ENCODE data around the gene IKZF2. TPM values are rescaled to one million over a fixed set of nuclear protein-coding genes. Genes with fewer than 3 reads are reported as not detected.

Gene IKZF2
- total and polyA plus RNA-seq, 2 of the 4 experiments (the other 2 are of a cell fraction), result 2.1 to 25.5 TPM

DNA sequence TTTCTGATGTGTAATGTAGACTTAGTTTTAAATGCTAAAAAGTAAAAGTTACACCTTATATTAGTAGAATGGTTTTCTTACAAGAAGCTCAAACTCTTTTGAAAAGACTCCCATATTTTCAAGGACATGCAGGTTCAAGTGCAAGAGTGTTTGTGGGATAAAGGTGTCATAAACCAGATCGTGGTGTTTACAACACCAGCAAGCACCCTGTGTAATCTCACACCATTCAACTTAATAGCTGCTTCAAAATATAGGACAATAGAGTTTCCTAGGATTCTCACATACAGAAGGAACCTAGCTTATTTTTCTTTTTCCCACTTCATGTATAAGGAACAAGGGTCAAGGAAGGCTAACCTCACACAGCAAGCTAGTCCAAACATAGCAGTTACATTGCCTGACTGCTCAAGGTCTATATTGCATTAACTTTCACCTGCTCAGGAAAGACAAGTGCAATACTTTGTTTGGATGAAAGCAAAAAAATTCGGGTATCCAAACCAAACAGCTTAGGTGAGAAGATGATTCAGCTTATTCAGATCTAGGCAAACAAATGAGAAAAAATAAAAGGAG lies 172.3 kb downstream of the IKZF2 start:
- no peak overlapping the region for H2AFZ ChIP-seq (replicated peaks; ENCODE audit: low read length, poor library complexity)
- H3K79me1 ChIP-seq (ENCODE audit: low read depth in 1 of 2, low read length in 2 of 2), result no peaks in the 10 kb centered on the region
- CTCF ChIA-PET, result interaction anchor here (0.6 kb wide), 1 partner anchor 266 kb away, joined by 3 read pairs; no protein-coding TSS in a partner anchor
- no peak overlapping the region for H3K4ac ChIP-seq (ENCODE audit: low read depth, low read length)
- no peak overlapping the region for H3K23ac ChIP-seq (ENCODE audit: low read depth, low read length)
- H2BK5ac ChIP-seq (ENCODE audit: low read depth, low read length, poor library complexity, severe bottlenecking), result no peak overlapping the region
- no peak overlapping the region for H3K27ac ChIP-seq (ENCODE audit: insufficient read depth, low read length)
- H3K4me2 ChIP-seq (ENCODE audit: low read depth, low read length), result no peak overlapping the region
- H2BK120ac ChIP-seq (ENCODE audit: low read depth, low read length), result no peak overlapping the region
- H4K5ac ChIP-seq (ENCODE audit: low read depth, low read length), result no peak overlapping the region
- peaks cover 5% of the 10 kb centered on the region; the same call in 1 of the 2 replicates for H3K4me1 ChIP-seq (ENCODE audit: control insufficient read depth, insufficient read depth, low read length)
- no peak overlapping the region for H4K8ac ChIP-seq (ENCODE audit: low read depth in 2 of 2, low read length in 2 of 2)
- H3K18ac ChIP-seq (ENCODE audit: low read depth, low read length), result no peak overlapping the region
- no peak overlapping the region for H3K56ac ChIP-seq (ENCODE audit: extremely low read depth, insufficient read depth, low read length)
- H3K27me3 ChIP-seq (ENCODE audit: control insufficient read depth, insufficient read depth, low read length), result no peaks in the 10 kb centered on the region
- no peak overlapping the region for H3K14ac ChIP-seq (replicated peaks; ENCODE audit: low read depth, low read length)
- H3K9ac ChIP-seq (ENCODE audit: low read depth, low read length), result no peak overlapping the region
- H4K91ac ChIP-seq (ENCODE audit: insufficient read depth, low read depth, low read length), result no peak overlapping the region
- intact Hi-C loops (cut with micrococcal nuclease), result loop anchor here (10.0 kb wide), 1 partner anchor 204 kb away; no protein-coding TSS in a partner anchor
- H2BK20ac ChIP-seq (ENCODE audit: low read depth, low read length), result no peak overlapping the region
- H4K20me1 ChIP-seq (ENCODE audit: insufficient read depth, low read length), result no peaks in the 10 kb centered on the region
- no peak for ATAC-seq (ENCODE audit: low read depth)
- no peak overlapping the region for H3K4me3 ChIP-seq (ENCODE audit: insufficient read depth, low read depth, low read length)
- H2AK5ac ChIP-seq (ENCODE audit: low read depth, low read length), result no peak overlapping the region
- no peak overlapping the region for H2AK9ac ChIP-seq (replicated peaks; ENCODE audit: low read depth, low read length, poor library complexity)
- H2BK15ac ChIP-seq (ENCODE audit: low read depth, low read length), result no peak overlapping the region
- DNase-seq, result no peak
- H3K36me3 ChIP-seq (ENCODE audit: control insufficient read depth, insufficient read depth, low read length), result no peaks in the 10 kb centered on the region
- H3K9me1 ChIP-seq (ENCODE audit: insufficient read depth, low read length), result no peaks in the 10 kb centered on the region
- dilution Hi-C loops (cut with HindIII; ENCODE audit: low sequenced_read_pairs, unreplicated experiment), result no loop called here
- no peaks in the 10 kb centered on the region for H3K9me3 ChIP-seq (ENCODE audit: control insufficient read depth, insufficient read depth, low read length)
- no peak for TF ChIP-seq BHLHE40 (IDR thresholded peaks at IDR 0.05; ENCODE audit: low read depth, low read length)
- TF ChIP-seq FOS (IDR thresholded peaks at IDR 0.05; ENCODE audit: low read depth, low read length), result no peak
- no peak for TF ChIP-seq MAZ (IDR thresholded peaks at IDR 0.05; ENCODE audit: borderline replicate concordance, low read depth, low read length)
- no peak for TF ChIP-seq MXI1 (IDR thresholded peaks at IDR 0.05; ENCODE audit: borderline replicate concordance, low read depth, low read length)
- no peak for TF ChIP-seq RFX5 (IDR thresholded peaks at IDR 0.05; ENCODE audit: low read depth, low read length)
- no peak for TF ChIP-seq RAD21 (IDR thresholded peaks at IDR 0.05; ENCODE audit: low read length)
- TF ChIP-seq, protein P1, sequence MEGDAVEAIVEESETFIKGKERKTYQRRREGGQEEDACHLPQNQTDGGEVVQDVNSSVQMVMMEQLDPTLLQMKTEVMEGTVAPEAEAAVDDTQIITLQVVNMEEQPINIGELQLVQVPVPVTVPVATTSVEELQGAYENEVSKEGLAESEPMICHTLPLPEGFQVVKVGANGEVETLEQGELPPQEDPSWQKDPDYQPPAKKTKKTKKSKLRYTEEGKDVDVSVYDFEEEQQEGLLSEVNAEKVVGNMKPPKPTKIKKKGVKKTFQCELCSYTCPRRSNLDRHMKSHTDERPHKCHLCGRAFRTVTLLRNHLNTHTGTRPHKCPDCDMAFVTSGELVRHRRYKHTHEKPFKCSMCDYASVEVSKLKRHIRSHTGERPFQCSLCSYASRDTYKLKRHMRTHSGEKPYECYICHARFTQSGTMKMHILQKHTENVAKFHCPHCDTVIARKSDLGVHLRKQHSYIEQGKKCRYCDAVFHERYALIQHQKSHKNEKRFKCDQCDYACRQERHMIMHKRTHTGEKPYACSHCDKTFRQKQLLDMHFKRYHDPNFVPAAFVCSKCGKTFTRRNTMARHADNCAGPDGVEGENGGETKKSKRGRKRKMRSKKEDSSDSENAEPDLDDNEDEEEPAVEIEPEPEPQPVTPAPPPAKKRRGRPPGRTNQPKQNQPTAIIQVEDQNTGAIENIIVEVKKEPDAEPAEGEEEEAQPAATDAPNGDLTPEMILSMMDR (conservative IDR thresholded peaks at IDR 0.05; ENCODE audit: low read depth, low read length), result no peak
- in situ Hi-C loops (cut with MboI; ENCODE audit: low sequenced_read_pairs), result no loop called here
- POLR2A ChIA-PET (ENCODE audit: unreplicated experiment), result interaction anchor here (0.7 kb wide), 1 partner anchor 22 kb away, joined by 10 read pairs; no protein-coding TSS in a partner anchor
- no TSS peak for BruUV-seq (replicated peaks)
- WGBS, 2 experiments (ENCODE audit: extremely low coverage in 2 of 2, insufficient read length in 1 of 2), result no CpG with 5 or more reads among the region's 2 CpGs

All from IMR-90 (cell line).